Measurements from ENCODE around the gene WDR59.
"Not testable (repeated sequence)": the region's sequence is repeated elsewhere in the genome, so short reads cannot be mapped to it uniquely, and the experiment has no call there.

WDR59 gene

GRCh38 chr16:74844041-74844980 lies 140.6 kb downstream of the WDR59 start:
- no peaks in the 10 kb centered on the region for H3K9me2 ChIP-seq (replicated peaks; ENCODE audit: low read depth, low read length)
- H3K4me2 ChIP-seq (ENCODE audit: low read depth, low read length, poor library complexity, severe bottlenecking): no peak overlapping the region
- H3K27me3 ChIP-seq (ENCODE audit: insufficient read depth, low read length, poor library complexity, severe bottlenecking): no peaks in the 10 kb centered on the region
- no peaks in the 10 kb centered on the region for H3F3A ChIP-seq (ENCODE audit: low read depth)
- no peaks in the 10 kb centered on the region for H3K36me3 ChIP-seq (ENCODE audit: insufficient read depth, low read length)
- H3K4me1 ChIP-seq (ENCODE audit: insufficient read depth, low read length, poor library complexity, severe bottlenecking): peaks cover 6% of the 10 kb centered on the region
- no peaks in the 10 kb centered on the region for H3K79me2 ChIP-seq (ENCODE audit: insufficient read depth, low read length)
- no peaks in the 10 kb centered on the region for H3K9me3 ChIP-seq (ENCODE audit: insufficient read depth, low read depth, low read length)
- H2AFZ ChIP-seq (ENCODE audit: low read length): no peak overlapping the region
- no peak for TF ChIP-seq CTCF (conservative IDR thresholded peaks at IDR 0.05; ENCODE audit: low read length)
- no peak for TF ChIP-seq EZH2phosphoT487 (IDR thresholded peaks at IDR 0.05; ENCODE audit: borderline replicate concordance)
- H3K9ac ChIP-seq (ENCODE audit: low read depth, low read length, poor library complexity, severe bottlenecking): no peak overlapping the region
- no peak overlapping the region for H3K4me3 ChIP-seq (ENCODE audit: low read length, poor library complexity, severe bottlenecking)
- no peaks in the 10 kb centered on the region for H4K20me1 ChIP-seq (ENCODE audit: insufficient read depth, low read length, poor library complexity, severe bottlenecking)

GRCh38 chr16:74843381-74844035 lies 141.4 kb downstream of the WDR59 start:
- not testable (repeated sequence) for H3K9me2 ChIP-seq (replicated peaks; ENCODE audit: low read depth, low read length); H3K4me3 ChIP-seq (ENCODE audit: low read length, poor library complexity, severe bottlenecking); H3F3A ChIP-seq (ENCODE audit: low read depth); H3K4me1 ChIP-seq (ENCODE audit: insufficient read depth, low read length, poor library complexity, severe bottlenecking); H3K79me2 ChIP-seq (ENCODE audit: insufficient read depth, low read length); H3K9me3 ChIP-seq (ENCODE audit: insufficient read depth, low read depth, low read length); H3K4me2 ChIP-seq (ENCODE audit: low read depth, low read length, poor library complexity, severe bottlenecking); H3K36me3 ChIP-seq (ENCODE audit: insufficient read depth, low read length); H3K9ac ChIP-seq (ENCODE audit: low read depth, low read length, poor library complexity, severe bottlenecking); H4K20me1 ChIP-seq (ENCODE audit: insufficient read depth, low read length, poor library complexity, severe bottlenecking); H2AFZ ChIP-seq (ENCODE audit: low read length); H3K27me3 ChIP-seq (ENCODE audit: insufficient read depth, low read length, poor library complexity, severe bottlenecking)

- Histone ChIP-seq H4K20me1 (ENCODE audit: insufficient read depth, low read length, poor library complexity, severe bottlenecking) (no peaks in the 10 kb centered on the region), H2AFZ (ENCODE audit: low read length) (no peak overlapping the region), H3K4me3 (ENCODE audit: low read length, poor library complexity, severe bottlenecking) (peak overlapping the region; percentile 4), H3K9me3 (ENCODE audit: insufficient read depth, low read depth, low read length) (no peaks in the 10 kb centered on the region), H3K9me2 (replicated peaks; ENCODE audit: low read depth, low read length) (no peaks in the 10 kb centered on the region), H3K4me2 (ENCODE audit: low read depth, low read length, poor library complexity, severe bottlenecking) (peak overlapping the region; percentile 47), H3K27me3 (ENCODE audit: insufficient read depth, low read length, poor library complexity, severe bottlenecking) (no peaks in the 10 kb centered on the region), H3F3A (ENCODE audit: low read depth) (no peaks in the 10 kb centered on the region), H3K79me2 (ENCODE audit: insufficient read depth, low read length) (no peaks in the 10 kb centered on the region), H3K9ac (ENCODE audit: low read depth, low read length, poor library complexity, severe bottlenecking) (peak overlapping the region; percentile 30), H3K4me1 (ENCODE audit: insufficient read depth, low read length, poor library complexity, severe bottlenecking) (peaks cover 6% of the 10 kb centered on the region), H3K36me3 (ENCODE audit: insufficient read depth, low read length) (no peaks in the 10 kb centered on the region)
- TF ChIP-seq CTCF (conservative IDR thresholded peaks at IDR 0.05; ENCODE audit: low read length): no peak
- TF ChIP-seq EZH2phosphoT487 (IDR thresholded peaks at IDR 0.05; ENCODE audit: borderline replicate concordance): no peak
Observed at GRCh38 chr16:74842413-74842812, 142.5 kb downstream of the WDR59 start.

All from Loucy (cell line).